RPMI7951 (cell line): ENCODE results near the gene USP17L18. TPM values are rescaled to one million over a fixed set of nuclear protein-coding genes. Genes with fewer than 3 reads are reported as not detected.
"Not testable (repeated sequence)": the region's sequence is repeated elsewhere in the genome, so short reads cannot be mapped to it uniquely, and the experiment has no call there.

Experiments
- DNase-seq: peaks from one replicate; pipeline ENCODE4 v3.0.0-alpha.2; 2012; ENCODE audit warnings: low read depth
- total RNA-seq: library from RNA; depleted of rRNA; stranded (reverse); fragments of >200 nt; shearing (Covaris generic); gene quantifications from 2 replicates; pipeline ENCODE4 v1.2.3, GENCODE V29; 2014; rRNA removed

Gene USP17L18
- not detected in 2 replicates for total RNA-seq

- not testable (repeated sequence) for DNase-seq
Observed at GRCh38 chr4:9247953-9248680, at the start of gene USP17L18. USP17L18 (plus strand) TSS chr4:9248630; CDS start chr4:9248630, 0 bp downstream.

DNA sequence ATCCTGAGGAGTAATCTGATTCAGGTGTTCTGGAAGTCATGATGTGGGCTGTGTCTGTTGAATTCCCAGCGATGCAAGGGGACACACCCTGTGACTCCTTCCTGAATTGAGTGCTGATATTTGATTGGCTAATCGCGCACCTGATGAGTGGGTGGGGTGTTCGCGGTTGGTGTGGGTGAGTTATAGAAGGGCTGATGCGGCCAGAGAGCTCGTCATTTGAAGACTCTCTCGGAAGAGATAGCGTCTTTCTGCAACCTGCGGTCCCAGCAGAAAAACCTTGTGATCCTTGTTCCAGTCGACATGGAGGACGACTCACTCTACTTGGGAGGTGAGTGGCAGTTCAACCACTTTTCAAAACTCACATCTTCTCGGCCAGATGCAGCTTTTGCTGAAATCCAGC, 38.1 kb upstream of the USP17L18 start, which contains the start of gene USP17L10:
Gene USP17L10, plus strand, starts transcription at position 301 of the 400 bp plus-strand sequence. Its CDS starts 0 bp downstream, at position 301.
- not testable (repeated sequence) for DNase-seq

DNA sequence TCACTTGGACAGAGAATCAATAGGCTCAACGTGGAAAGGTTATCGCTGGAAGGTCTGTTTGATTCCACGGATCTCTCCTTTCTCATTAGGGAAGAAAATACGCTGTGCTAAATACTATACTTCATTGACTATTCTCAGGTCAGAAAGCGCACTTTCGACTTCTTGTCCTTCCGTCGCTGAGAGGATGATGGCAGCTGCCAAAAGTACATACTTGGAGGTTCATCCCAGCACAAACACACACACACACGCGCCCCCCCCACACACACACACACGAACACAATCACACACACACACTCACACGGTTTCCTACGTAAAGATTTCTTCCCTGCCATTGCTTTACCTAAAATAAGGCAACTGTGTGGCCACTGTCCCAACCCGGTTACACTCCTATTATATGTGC, 33.7 kb upstream of the USP17L18 start:
- not testable (repeated sequence) for DNase-seq

DNA sequence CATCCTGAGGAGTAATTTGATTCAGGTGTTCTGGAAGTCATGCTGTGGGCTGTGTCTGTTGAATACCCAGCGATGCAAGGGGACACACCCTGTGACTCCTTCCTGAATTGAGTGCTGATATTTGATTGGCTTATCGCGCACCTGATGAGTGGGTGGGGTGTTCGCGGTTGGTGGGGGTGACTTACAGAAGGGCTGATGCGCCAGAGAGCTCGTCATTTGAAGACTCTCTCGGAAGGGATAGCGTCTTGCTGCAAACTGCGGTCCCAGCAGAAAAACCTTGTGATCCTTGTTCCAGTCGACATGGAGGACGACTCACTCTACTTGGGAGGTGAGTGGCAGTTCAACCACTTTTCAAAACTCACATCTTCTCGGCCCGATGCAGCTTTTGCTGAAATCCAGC, 33.3 kb upstream of the USP17L18 start, which contains the start of gene USP17L11:
Gene USP17L11, plus strand, starts transcription at position 301 of the 400 bp plus-strand sequence. Its CDS starts 0 bp downstream, at position 301.
- not testable (repeated sequence) for DNase-seq

DNA sequence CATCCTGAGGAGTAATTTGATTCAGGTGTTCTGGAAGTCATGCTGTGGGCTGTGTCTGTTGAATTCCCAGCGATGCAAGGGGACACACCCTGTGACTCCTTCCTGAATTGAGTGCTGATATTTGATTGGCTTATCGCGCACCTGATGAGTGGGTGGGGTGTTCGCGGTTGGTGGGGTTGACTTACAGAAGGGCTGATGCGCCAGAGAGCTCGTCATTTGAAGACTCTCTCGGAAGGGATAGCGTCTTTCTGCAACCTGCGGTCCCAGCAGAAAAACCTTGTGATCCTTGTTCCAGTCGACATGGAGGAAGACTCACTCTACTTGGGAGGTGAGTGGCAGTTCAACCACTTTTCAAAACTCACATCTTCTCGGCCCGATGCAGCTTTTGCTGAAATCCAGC, 28.6 kb upstream of the USP17L18 start, which contains the start of gene USP17L12:
Gene USP17L12, plus strand, starts transcription at position 301 of the 400 bp plus-strand sequence. Its CDS starts 0 bp downstream, at position 301.
- DNase-seq = not testable (repeated sequence)

DNA sequence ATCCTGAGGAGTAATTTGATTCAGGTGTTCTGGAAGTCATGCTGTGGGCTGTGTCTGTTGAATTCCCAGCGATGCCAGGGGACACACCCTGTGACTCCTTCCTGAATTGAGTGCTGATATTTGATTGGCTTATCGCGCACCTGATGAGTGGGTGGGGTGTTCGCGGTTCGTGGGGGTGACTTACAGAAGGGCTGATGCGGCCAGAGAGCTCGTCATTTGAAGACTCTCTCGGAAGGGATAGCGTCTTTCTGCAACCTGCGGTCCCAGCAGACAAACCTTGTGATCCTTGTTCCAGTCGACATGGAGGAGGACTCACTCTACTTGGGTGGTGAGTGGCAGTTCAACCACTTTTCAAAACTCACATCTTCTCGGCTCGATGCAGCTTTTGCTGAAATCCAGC, 23.8 kb upstream of the USP17L18 start, which contains the start of gene USP17L13:
Gene USP17L13, plus strand, starts transcription at position 301 of the 400 bp plus-strand sequence. Its CDS starts 0 bp downstream, at position 301.
- DNase-seq = not testable (repeated sequence)

DNA sequence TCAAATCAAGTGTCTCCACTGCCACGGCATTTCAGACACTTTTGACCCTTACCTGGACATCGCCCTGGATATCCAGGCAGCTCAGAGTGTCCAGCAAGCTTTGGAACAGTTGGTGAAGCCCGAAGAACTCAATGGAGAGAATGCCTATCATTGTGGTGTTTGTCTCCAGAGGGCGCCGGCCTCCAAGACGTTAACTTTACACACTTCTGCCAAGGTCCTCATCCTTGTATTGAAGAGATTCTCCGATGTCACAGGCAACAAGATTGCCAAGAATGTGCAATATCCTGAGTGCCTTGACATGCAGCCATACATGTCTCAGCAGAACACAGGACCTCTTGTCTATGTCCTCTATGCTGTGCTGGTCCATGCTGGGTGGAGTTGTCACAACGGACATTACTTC, 18.2 kb upstream of the USP17L18 start:
- not testable (repeated sequence) for DNase-seq

DNA sequence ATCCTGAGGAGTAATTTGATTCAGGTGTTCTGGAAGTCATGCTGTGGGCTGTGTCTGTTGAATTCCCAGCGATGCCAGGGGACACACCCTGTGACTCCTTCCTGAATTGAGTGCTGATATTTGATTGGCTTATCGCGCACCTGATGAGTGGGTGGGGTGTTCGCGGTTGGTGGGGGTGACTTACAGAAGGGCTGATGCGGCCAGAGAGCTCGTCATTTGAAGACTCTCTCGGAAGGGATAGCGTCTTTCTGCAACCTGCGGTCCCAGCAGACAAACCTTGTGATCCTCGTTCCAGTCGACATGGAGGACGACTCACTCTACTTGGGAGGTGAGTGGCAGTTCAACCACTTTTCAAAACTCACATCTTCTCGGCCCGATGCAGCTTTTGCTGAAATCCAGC, 14.3 kb upstream of the USP17L18 start, which contains the start of gene USP17L15:
Gene USP17L15, plus strand, starts transcription at position 301 of the 400 bp plus-strand sequence. Its CDS starts 0 bp downstream, at position 301.
- DNase-seq = not testable (repeated sequence)

- DNase-seq = not testable (repeated sequence)
Observed at GRCh38 chr4:9238461-9238860, 10.0 kb upstream of the USP17L18 start.

- DNase-seq = not testable (repeated sequence)
Observed at GRCh38 chr4:9243579-9243978, 4.9 kb upstream of the USP17L18 start, which contains the start of gene USP17L17. USP17L17 (plus strand) TSS chr4:9243879; CDS start chr4:9243879, 0 bp downstream.

DNA sequence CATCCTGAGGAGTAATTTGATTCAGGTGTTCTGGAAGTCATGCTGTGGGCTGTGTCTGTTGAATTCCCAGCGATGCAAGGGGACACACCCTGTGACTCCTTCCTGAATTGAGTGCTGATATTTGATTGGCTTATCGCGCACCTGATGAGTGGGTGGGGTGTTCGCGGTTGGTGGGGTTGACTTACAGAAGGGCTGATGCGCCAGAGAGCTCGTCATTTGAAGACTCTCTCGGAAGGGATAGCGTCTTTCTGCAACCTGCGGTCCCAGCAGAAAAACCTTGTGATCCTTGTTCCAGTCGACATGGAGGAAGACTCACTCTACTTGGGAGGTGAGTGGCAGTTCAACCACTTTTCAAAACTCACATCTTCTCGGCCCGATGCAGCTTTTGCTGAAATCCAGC, 4.6 kb downstream of the USP17L18 start, which contains the start of gene USP17L19:
Gene USP17L19, plus strand, starts transcription at position 301 of the 400 bp plus-strand sequence. Its CDS starts 0 bp downstream, at position 301.
- not testable (repeated sequence) for DNase-seq

DNA sequence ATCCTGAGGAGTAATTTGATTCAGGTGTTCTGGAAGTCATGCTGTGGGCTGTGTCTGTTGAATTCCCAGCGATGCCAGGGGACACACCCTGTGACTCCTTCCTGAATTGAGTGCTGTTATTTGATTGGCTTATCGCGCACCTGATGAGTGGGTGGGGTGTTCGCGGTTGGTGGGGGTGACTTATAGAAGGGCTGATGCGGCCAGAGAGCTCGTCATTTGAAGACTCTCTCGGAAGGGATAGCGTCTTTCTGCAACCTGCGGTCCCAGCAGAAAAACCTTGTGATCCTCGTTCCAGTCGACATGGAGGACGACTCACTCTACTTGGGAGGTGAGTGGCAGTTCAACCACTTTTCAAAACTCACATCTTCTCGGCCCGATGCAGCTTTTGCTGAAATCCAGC, 9.4 kb downstream of the USP17L18 start, which contains the start of gene USP17L20:
Gene USP17L20, plus strand, starts transcription at position 301 of the 400 bp plus-strand sequence. Its CDS starts 0 bp downstream, at position 301.
- not testable (repeated sequence) for DNase-seq

- DNase-seq = not testable (repeated sequence)
Observed at GRCh38 chr4:9262572-9262971, 14.1 kb downstream of the USP17L18 start, which contains the start of gene USP17L21. USP17L21 (plus strand) TSS chr4:9262872; CDS start chr4:9262872, 0 bp downstream.

- not testable (repeated sequence) for DNase-seq
Observed at GRCh38 chr4:9267319-9267718, 18.9 kb downstream of the USP17L18 start, which contains the start of gene USP17L22. USP17L22 (plus strand) TSS chr4:9267619; CDS start chr4:9267619, 0 bp downstream.

DNA sequence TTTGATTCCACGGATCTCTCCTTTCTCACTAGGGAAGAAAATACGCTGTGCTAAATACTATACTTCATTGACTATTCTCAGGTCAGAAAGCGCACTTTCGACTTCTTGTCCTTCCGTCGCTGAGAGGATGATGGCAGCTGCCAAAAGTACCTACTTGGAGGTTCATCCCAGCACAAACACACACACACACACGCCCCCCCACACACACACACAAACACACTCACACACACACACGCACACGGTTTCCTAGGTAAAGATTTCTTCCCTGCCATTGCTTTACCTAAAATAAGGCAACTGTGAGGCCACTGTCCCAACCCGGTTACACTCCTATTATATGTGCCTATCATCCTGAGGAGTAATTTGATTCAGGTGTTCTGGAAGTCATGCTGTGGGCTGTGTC, 23.3 kb downstream of the USP17L18 start:
- not testable (repeated sequence) for DNase-seq

Other genes starting within 250 kb of the USP17L18 start
- not detected in 2 replicates for gene FAM90A26, start 78.2 kb upstream of the USP17L18 start, total RNA-seq
- gene USP17L10, start 38.0 kb upstream of the USP17L18 start, total RNA-seq = not detected in 2 replicates
- gene USP17L11, start 33.2 kb upstream of the USP17L18 start, total RNA-seq = not detected in 2 replicates
- not detected in 2 replicates for gene USP17L12, start 28.5 kb upstream of the USP17L18 start, total RNA-seq
- gene USP17L13, start 23.7 kb upstream of the USP17L18 start, total RNA-seq = not detected in 2 replicates
- not detected in 2 replicates for gene USP17L15, start 14.2 kb upstream of the USP17L18 start, total RNA-seq
- gene USP17L17, start 4.8 kb upstream of the USP17L18 start, total RNA-seq = not detected in 2 replicates
- gene USP17L19, start 4.7 kb downstream of the USP17L18 start, total RNA-seq = not detected in 2 replicates
- gene USP17L20, start 9.5 kb downstream of the USP17L18 start, total RNA-seq = not detected in 2 replicates
- not detected in 2 replicates for gene USP17L21, start 14.2 kb downstream of the USP17L18 start, total RNA-seq
- not detected in 2 replicates for gene USP17L22, start 19.0 kb downstream of the USP17L18 start, total RNA-seq
- not detected in 2 replicates for gene USP17L24, start 76.5 kb downstream of the USP17L18 start, total RNA-seq
- not detected in 2 replicates for gene USP17L25, start 81.3 kb downstream of the USP17L18 start, total RNA-seq
- not detected in 2 replicates for gene USP17L26, start 86.0 kb downstream of the USP17L18 start, total RNA-seq
- gene USP17L5, start 90.8 kb downstream of the USP17L18 start, total RNA-seq = not detected in 2 replicates
- gene USP17L27, start 95.5 kb downstream of the USP17L18 start, total RNA-seq = not detected in 2 replicates
- gene USP17L28, start 100.3 kb downstream of the USP17L18 start, total RNA-seq = not detected in 2 replicates
- gene USP17L29, start 105.0 kb downstream of the USP17L18 start, total RNA-seq = not detected in 2 replicates
- not detected in 2 replicates for gene USP17L30, start 114.5 kb downstream of the USP17L18 start, total RNA-seq
- not detected in 2 replicates for gene DEFB131A, start 195.8 kb downstream of the USP17L18 start, total RNA-seq